Measurements from ENCODE around the gene ERP27.

DNA sequence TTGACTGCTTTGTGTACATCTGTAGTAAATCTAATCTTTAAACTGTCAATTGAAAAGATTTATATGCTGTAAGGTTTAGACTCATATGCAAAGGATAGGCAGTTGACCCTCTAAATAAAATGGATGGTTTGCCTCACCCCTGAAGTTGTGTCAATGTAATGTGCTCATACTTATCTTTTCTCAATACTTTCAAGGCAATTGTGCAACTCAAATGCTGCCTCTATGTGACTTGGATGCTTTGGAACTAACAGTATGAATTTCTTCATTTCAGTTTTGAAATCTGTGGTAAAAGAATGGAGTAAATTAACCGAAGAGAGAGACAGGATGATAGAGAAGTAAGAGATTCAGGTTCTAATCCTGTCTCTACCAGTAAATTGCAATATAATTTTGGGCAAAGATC is 44.2 kb upstream of the ERP27 start:
- no peak for TF ChIP-seq SUZ12 (IDR thresholded peaks at IDR 0.05; ENCODE audit: extremely low read depth, insufficient read depth, insufficient read length)
- no peak for TF ChIP-seq YY1 (IDR thresholded peaks at IDR 0.05; ENCODE audit: insufficient read depth, insufficient read length)

All from NT2/D1 (cell line).